BJ (cell line): Measurements from ENCODE around the gene SCGB2A2. TPM values are rescaled to one million over a fixed set of nuclear protein-coding genes. Genes with fewer than 3 reads are reported as not detected.

Experiments used
- CTCF ChIA-PET: fragments of 350-600 bp; formaldehyde crosslinking; extraction: SDS; loops from one replicate; lab custom pipeline; 2021; ENCODE audit warnings: antibody characterized with exemption, inconsistent platforms; lab: Yijun Ruan, JAX
- POLR2A ChIA-PET: fragments of 300-600 bp; sonication (Branson Sonifier 250); formaldehyde crosslinking; extraction: SDS; loops from one replicate; lab custom pipeline; 2021; ENCODE audit warnings: antibody characterized with exemption; lab: Charles Lee
- DNase-seq: peaks from one replicate; pipeline ENCODE4 v3.0.0-alpha.2; 2011; ENCODE audit warnings: low read depth
- H3K27me3 ChIP-seq: 2 replicates; pipeline ENCODE4 v1.6.0; 2011; ENCODE audit warnings: low read length; ENCODE audit not compliant: control insufficient read depth, insufficient read depth
- H3K36me3 ChIP-seq: 2 replicates; pipeline ENCODE4 v1.5.1; 2011; ENCODE audit warnings: low read length; ENCODE audit not compliant: control insufficient read depth, insufficient read depth
- H3K4me3 ChIP-seq: 2 replicates; pipeline ENCODE4 v1.5.1; 2011; ENCODE audit warnings: low read depth, mild to moderate bottlenecking, control low read depth, low read length
- CTCF ChIP-seq: IDR thresholded peaks from 2 replicates; pipeline ENCODE4 v1.5.1; 2011; ENCODE audit warnings: low read depth, mild to moderate bottlenecking, control low read depth, inconsistent platforms, low read length, moderate library complexity; ENCODE audit not compliant: insufficient read depth
- polyA minus RNA-seq: library from RNA; depleted of rRNA, polyadenylated mRNA; stranded (reverse); fragments of >200 nt; gene quantifications from 2 replicates; pipeline ENCODE4 v1.2.3, GENCODE V29; 2011; rRNA and poly(A)+ RNA removed
- polyA plus RNA-seq: library from polyadenylated mRNA; depleted of rRNA; stranded (reverse); fragments of >200 nt; gene quantifications from 2 replicates; pipeline ENCODE4 v1.2.3, GENCODE V29; 2011; rRNA removed

The SCGB2A2 gene
- polyA plus RNA-seq, result not detected in 2 replicates
- polyA minus RNA-seq, result not detected in 2 replicates

GRCh38 chr11:62269654-62270278 lies at the start of gene SCGB2A2:
Gene SCGB2A2, plus strand, starts transcription at chr11:62270158. Its CDS starts 59 bp downstream, at chr11:62270217.
- ChIA-PET CTCF (no interaction called here), POLR2A (no interaction called here)
- TF ChIP-seq CTCF, result no peak
- Histone ChIP-seq H3K4me3 (no peak within 1 kb of the TSS), H3K27me3 (no peaks in the 10 kb centered on the region; the same call in none of the 2 replicates), H3K36me3 (no peaks in the 10 kb centered on the region)
- DNase-seq, result no peak

DNA sequence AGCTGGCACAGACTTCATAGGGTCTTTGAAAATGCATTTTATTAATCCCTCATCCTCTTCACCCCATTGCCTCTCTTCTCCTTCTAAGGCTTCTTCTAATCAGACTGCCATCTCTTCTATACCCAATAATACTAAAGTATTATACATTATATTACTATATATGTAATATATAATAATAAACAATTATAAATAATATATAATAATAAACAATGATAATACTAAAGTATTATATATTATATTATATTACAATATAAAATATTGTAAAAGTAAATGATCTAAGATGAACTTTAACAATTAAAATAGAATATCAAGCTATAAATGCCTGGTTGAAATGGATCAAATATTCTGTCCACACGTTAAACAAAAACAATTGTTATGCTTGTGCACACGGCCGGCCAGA lies 48.5 kb upstream of the SCGB2A2 start:
- Histone ChIP-seq H3K27me3 (no peaks in the 10 kb centered on the region; the same call in 1 of the 2 replicates), H3K36me3 (no peaks in the 10 kb centered on the region), H3K4me3 (no peak overlapping the region)
- TF ChIP-seq CTCF, result no peak
- CTCF ChIA-PET, result no interaction called here
- POLR2A ChIA-PET, result no interaction called here
- no peak for DNase-seq

DNA sequence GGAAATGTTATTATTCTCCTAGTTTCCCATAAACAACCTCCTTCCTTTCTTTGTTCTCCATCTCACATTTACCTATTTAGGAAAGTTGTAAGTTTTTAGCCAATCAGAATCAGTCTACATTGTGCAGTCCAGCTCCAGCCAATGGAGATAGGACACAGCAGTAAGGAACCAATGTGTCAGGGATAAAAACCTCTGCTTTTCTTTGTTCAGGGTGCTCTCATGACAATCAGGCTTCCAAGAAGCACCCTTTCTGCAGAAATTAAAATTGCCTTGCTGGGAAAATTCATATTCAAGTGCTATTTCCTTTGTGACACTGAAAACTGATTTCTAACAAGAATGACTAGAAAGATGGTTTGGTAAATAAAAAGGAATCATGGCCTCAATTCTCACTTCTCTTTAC lies 46.9 kb upstream of the SCGB2A2 start:
- Histone ChIP-seq H3K27me3 (no peaks in the 10 kb centered on the region), H3K36me3 (no peaks in the 10 kb centered on the region), H3K4me3 (no peak overlapping the region)
- ChIA-PET POLR2A (no interaction called here), CTCF (interaction anchor here (1.2 to 1.3 kb wide), 2 partner anchors 15 to 87 kb away, joined by 3 to 4 read pairs; partner anchors contain the start of gene SCGB2A1)
- TF ChIP-seq CTCF, result no peak
- no peak for DNase-seq

DNA sequence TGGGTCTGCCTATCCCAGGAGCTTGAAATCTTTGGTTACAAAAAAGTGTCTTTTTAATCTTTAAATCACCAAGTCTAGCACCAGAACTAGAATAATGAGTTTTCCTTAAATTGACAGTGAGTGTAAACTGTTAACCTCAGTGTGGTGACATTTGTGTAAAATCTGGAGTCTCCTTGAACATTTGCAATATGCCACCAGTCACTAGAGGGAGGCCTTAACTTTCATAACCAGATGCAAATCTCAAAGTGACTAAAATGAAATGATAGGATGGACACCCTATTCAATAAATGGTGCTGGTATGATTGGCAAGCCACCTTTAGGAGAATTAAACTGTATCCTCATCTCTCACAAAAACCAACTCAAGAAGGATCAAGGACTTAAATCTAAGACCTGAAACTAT lies 36.2 kb upstream of the SCGB2A2 start:
- TF ChIP-seq CTCF, result no peak
- DNase-seq, result no peak
- ChIA-PET POLR2A (no interaction called here), CTCF (no interaction called here)
- H3K27me3 ChIP-seq, result peaks cover 2% of the 10 kb centered on the region; the same call in 1 of the 2 replicates
- H3K4me3 ChIP-seq, result no peak overlapping the region
- no peaks in the 10 kb centered on the region for H3K36me3 ChIP-seq

- CTCF ChIA-PET, result interaction anchor here (1.5 kb wide), 1 partner anchor 75 kb away, joined by 3 read pairs; no protein-coding TSS in a partner anchor
- Histone ChIP-seq H3K4me3 (no peak overlapping the region), H3K36me3 (no peaks in the 10 kb centered on the region), H3K27me3 (no peaks in the 10 kb centered on the region; the same call in none of the 2 replicates)
- POLR2A ChIA-PET, result no interaction called here
- no peak for TF ChIP-seq CTCF
- no peak for DNase-seq
Observed at GRCh38 chr11:62236187-62236586, 33.8 kb upstream of the SCGB2A2 start.
